Effector memory CD8-positive, alpha-beta T cell (primary cell): ENCODE data around the gene RIPOR1.
A peak's percentile ranks its signal among the peaks of the same experiment; 100 is the strongest.

Source experiments
- ATAC-seq: fragments of 150-1000 bp; cut with Tn5 transposase; replicated peaks from 2 replicates; pipeline ENCODE4 v1.10.0; 2021; ENCODE audit warnings: mild to moderate bottlenecking, moderate library complexity
- DNase-seq, 3 experiments: peaks; one replicate each; pipeline ENCODE4 v3.0.0; 2021
- H3K27ac Mint-ChIP-seq, 2 donors: one replicate each; pipeline ENCODE4 v1.8.0; 2022; ENCODE audit warnings: mild to moderate bottlenecking in 2 of 2, mixed read lengths in 2 of 2, moderate library complexity in 2 of 2
- H3K27me3 Mint-ChIP-seq, 2 donors: one replicate each; pipeline ENCODE4 v1.8.0; 2022; ENCODE audit warnings: mixed read lengths in 2 of 2
- H3K36me3 Mint-ChIP-seq: one replicate; pipeline ENCODE4 v1.8.0; 2022; ENCODE audit warnings: mild to moderate bottlenecking, moderate library complexity, mixed read lengths; ENCODE audit not compliant: insufficient read depth
- H3K4me1 Mint-ChIP-seq, 2 donors: one replicate each; pipeline ENCODE4 v1.8.0; 2022; ENCODE audit warnings: low read depth in 2 of 2, mixed read lengths in 2 of 2
- H3K4me3 Mint-ChIP-seq, 2 donors: one replicate each; pipeline ENCODE4 v1.8.0; 2022; ENCODE audit warnings: mild to moderate bottlenecking in 2 of 2, mixed read lengths in 2 of 2, moderate library complexity in 2 of 2
- H3K9me3 Mint-ChIP-seq, 2 donors: one replicate each; pipeline ENCODE4 v1.8.0; 2022; ENCODE audit warnings: mixed read lengths in 2 of 2

RIPOR1 gene

GRCh38 chr16:67562918-67563707, 34.5 kb downstream of the RIPOR1 start:
- no peaks in the 10 kb centered on the region for H3K27me3 Mint-ChIP-seq
- H3K4me1 Mint-ChIP-seq, result peaks cover 33 to 34% of the 10 kb centered on the region in 2 donors
- ATAC-seq (peak; percentile 26), DNase-seq (peak; percentile 52 to 61 (median 54))
- peaks cover 19% of the 10 kb centered on the region for H3K36me3 Mint-ChIP-seq
- H3K9me3 Mint-ChIP-seq, result no peaks in the 10 kb centered on the region
- H3K27ac Mint-ChIP-seq, result peak overlapping the region; percentile 87 to 93
- peak overlapping the region; percentile 86 to 87 for H3K4me3 Mint-ChIP-seq

GRCh38 chr16:67563708-67564468, 35.3 kb downstream of the RIPOR1 start:
- Mint-ChIP-seq H3K9me3 (no peaks in the 10 kb centered on the region), H3K27me3 (no peaks in the 10 kb centered on the region), H3K36me3 (peaks cover 19% of the 10 kb centered on the region), H3K4me1 (peaks cover 38 to 41% of the 10 kb centered on the region in 2 donors), H3K4me3 (peak overlapping the region; percentile 86 to 87), H3K27ac (peak overlapping the region; percentile 87 to 93)
- ATAC-seq (no peak), DNase-seq (peak in 2 of 3 experiments; percentile 35 to 39)

- DNase-seq, result no peak
- no peak for ATAC-seq
- peaks cover 16% of the 10 kb centered on the region for H3K36me3 Mint-ChIP-seq
- H3K4me1 Mint-ChIP-seq, result peaks cover 45 to 47% of the 10 kb centered on the region in 2 donors
- H3K9me3 Mint-ChIP-seq, result no peaks in the 10 kb centered on the region
- no peaks in the 10 kb centered on the region for H3K27me3 Mint-ChIP-seq
- H3K27ac Mint-ChIP-seq, result peak overlapping the region in 1 of 2 donors; percentile 41
- peak overlapping the region in 1 of 2 donors; percentile 10 for H3K4me3 Mint-ChIP-seq
Measured at GRCh38 chr16:67565470-67566100, 37.0 kb downstream of the RIPOR1 start.

- peaks cover 26% of the 10 kb centered on the region for H3K36me3 Mint-ChIP-seq
- H3K27me3 Mint-ChIP-seq, result no peaks in the 10 kb centered on the region
- ATAC-seq (no peak), DNase-seq (no peak)
- no peak overlapping the region for H3K27ac Mint-ChIP-seq
- peaks cover 25 to 26% of the 10 kb centered on the region in 2 donors for H3K4me1 Mint-ChIP-seq
- H3K9me3 Mint-ChIP-seq, result no peaks in the 10 kb centered on the region
- no peak overlapping the region for H3K4me3 Mint-ChIP-seq
Measured at GRCh38 chr16:67571464-67571863, 42.8 kb downstream of the RIPOR1 start.

- Mint-ChIP-seq H3K27me3 (no peaks in the 10 kb centered on the region), H3K4me3 (no peak overlapping the region), H3K9me3 (no peaks in the 10 kb centered on the region), H3K27ac (no peak overlapping the region), H3K36me3 (peaks cover 31% of the 10 kb centered on the region), H3K4me1 (peaks cover 23 to 26% of the 10 kb centered on the region in 2 donors)
- ATAC-seq (no peak), DNase-seq (no peak)
Measured at GRCh38 chr16:67571981-67572431, 43.4 kb downstream of the RIPOR1 start.

GRCh38 chr16:67579686-67580085, 51.1 kb downstream of the RIPOR1 start:
- Mint-ChIP-seq H3K4me3 (no peak overlapping the region), H3K27ac (peak overlapping the region in 1 of 2 donors; percentile 72), H3K36me3 (peaks cover 37% of the 10 kb centered on the region), H3K4me1 (peaks cover 15 to 18% of the 10 kb centered on the region in 2 donors), H3K9me3 (no peaks in the 10 kb centered on the region), H3K27me3 (no peaks in the 10 kb centered on the region)
- no peak for DNase-seq
- ATAC-seq, result no peak

- H3K9me3 Mint-ChIP-seq, result no peaks in the 10 kb centered on the region
- peaks cover 13 to 18% of the 10 kb centered on the region in 2 donors for H3K4me1 Mint-ChIP-seq
- H3K36me3 Mint-ChIP-seq, result peaks cover 37% of the 10 kb centered on the region
- H3K27ac Mint-ChIP-seq, result peak overlapping the region in 1 of 2 donors; percentile 72
- H3K27me3 Mint-ChIP-seq, result no peaks in the 10 kb centered on the region
- H3K4me3 Mint-ChIP-seq, result no peak overlapping the region
- DNase-seq (no peak), ATAC-seq (no peak)
Measured at GRCh38 chr16:67580202-67580601, 51.6 kb downstream of the RIPOR1 start.

GRCh38 chr16:67593288-67593687, 64.7 kb downstream of the RIPOR1 start:
- Mint-ChIP-seq H3K4me3 (no peak overlapping the region), H3K27ac (peak overlapping the region in 1 of 2 donors; percentile 44), H3K36me3 (peaks cover 12% of the 10 kb centered on the region), H3K27me3 (no peaks in the 10 kb centered on the region), H3K9me3 (no peaks in the 10 kb centered on the region), H3K4me1 (peaks cover 16 to 35% of the 10 kb centered on the region in 2 donors)
- DNase-seq (no peak), ATAC-seq (no peak)

- peaks cover 18 to 36% of the 10 kb centered on the region in 2 donors for H3K4me1 Mint-ChIP-seq
Measured at GRCh38 chr16:67593701-67594100, 65.1 kb downstream of the RIPOR1 start.

GRCh38 chr16:67594256-67594915, 65.8 kb downstream of the RIPOR1 start:
- no peaks in the 10 kb centered on the region for H3K27me3 Mint-ChIP-seq
- ATAC-seq (no peak), DNase-seq (no peak)
- H3K27ac Mint-ChIP-seq, result peak overlapping the region; percentile 34 to 67
- H3K4me3 Mint-ChIP-seq, result no peak overlapping the region
- peaks cover 12% of the 10 kb centered on the region for H3K36me3 Mint-ChIP-seq
- H3K4me1 Mint-ChIP-seq, result peaks cover 20 to 40% of the 10 kb centered on the region in 2 donors
- no peaks in the 10 kb centered on the region for H3K9me3 Mint-ChIP-seq

More at GRCh38 chr16:67593701-67594100, 65.1 kb downstream of the RIPOR1 start:
- no peaks in the 10 kb centered on the region for H3K27me3 Mint-ChIP-seq
- H3K9me3 Mint-ChIP-seq, result no peaks in the 10 kb centered on the region
- ATAC-seq (no peak), DNase-seq (no peak)
- H3K4me3 Mint-ChIP-seq, result no peak overlapping the region
- peak overlapping the region; percentile 34 to 67 for H3K27ac Mint-ChIP-seq
- peaks cover 12% of the 10 kb centered on the region for H3K36me3 Mint-ChIP-seq

- no peak for ATAC-seq
- no peaks in the 10 kb centered on the region for H3K9me3 Mint-ChIP-seq
- peaks cover 12% of the 10 kb centered on the region for H3K36me3 Mint-ChIP-seq
- H3K27ac Mint-ChIP-seq, result peak overlapping the region; percentile 24 to 34
- H3K4me3 Mint-ChIP-seq, result no peak overlapping the region
- H3K27me3 Mint-ChIP-seq, result no peaks in the 10 kb centered on the region
- no peak for DNase-seq
- H3K4me1 Mint-ChIP-seq, result peaks cover 24 to 44% of the 10 kb centered on the region in 2 donors
Measured at GRCh38 chr16:67594956-67595355, 66.3 kb downstream of the RIPOR1 start.
